ENCODE data around the gene AVPR2. TPM values are rescaled to one million over a fixed set of nuclear protein-coding genes. Genes with fewer than 3 reads are reported as not detected.

Gene AVPR2
- total RNA-seq, 1 experiment from 2014 or later = 2.7 TPM

GRCh38 chrX:153885968-153886903 is 18.2 kb upstream of the AVPR2 start, which contains the start of gene L1CAM:
Gene L1CAM, minus strand, starts transcription at chrX:153886173. Its CDS starts 10,337 bp downstream, at chrX:153875836.
- DNase-seq (ENCODE audit: low read depth) = peak; percentile 69

- DNase-seq (ENCODE audit: low read depth) = peak; percentile 95
Measured at GRCh38 chrX:153886915-153887314, 17.6 kb upstream of the AVPR2 start.

DNA sequence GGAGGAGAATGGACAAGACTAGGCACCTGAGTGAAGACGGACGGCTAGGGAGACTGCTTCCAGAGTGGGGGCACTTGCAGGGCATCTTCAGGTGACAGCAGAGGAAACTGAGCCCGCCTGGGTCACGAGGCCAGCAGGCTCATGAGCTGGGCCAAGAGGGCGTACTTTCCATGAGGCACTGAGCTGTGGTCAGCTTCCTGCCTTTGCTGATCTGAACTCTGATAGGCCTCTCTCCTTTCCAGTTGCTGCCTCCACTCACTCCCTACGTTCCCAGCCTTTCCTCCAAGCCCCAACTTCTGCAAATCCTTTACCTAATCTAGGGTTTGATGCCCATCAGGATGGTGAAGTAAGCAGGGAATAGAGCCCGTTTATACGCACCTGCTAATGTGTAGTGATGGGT is 17.1 kb upstream of the AVPR2 start:
- peak; percentile 80 for DNase-seq (ENCODE audit: low read depth)

DNA sequence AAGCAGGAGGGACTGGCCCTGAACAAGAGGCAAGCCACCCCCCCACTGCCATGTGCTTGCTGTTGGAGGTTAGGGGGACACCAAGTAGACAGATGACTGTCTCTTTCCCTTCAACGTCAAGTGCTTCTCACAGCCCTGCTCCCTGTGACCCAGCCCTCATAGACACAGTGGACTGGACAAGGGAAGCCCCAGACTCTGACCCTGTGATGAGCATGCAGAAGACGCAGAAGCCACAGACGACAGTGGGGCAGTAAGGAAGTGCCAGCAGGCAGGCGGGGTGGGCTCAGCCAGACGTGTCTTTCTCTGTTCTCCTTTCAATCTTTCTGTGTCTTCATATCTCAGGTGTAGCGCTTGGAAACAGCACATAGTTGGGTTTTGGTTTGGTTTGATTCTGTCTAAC is 16.1 kb upstream of the AVPR2 start:
- no peak for DNase-seq (ENCODE audit: low read depth)

DNA sequence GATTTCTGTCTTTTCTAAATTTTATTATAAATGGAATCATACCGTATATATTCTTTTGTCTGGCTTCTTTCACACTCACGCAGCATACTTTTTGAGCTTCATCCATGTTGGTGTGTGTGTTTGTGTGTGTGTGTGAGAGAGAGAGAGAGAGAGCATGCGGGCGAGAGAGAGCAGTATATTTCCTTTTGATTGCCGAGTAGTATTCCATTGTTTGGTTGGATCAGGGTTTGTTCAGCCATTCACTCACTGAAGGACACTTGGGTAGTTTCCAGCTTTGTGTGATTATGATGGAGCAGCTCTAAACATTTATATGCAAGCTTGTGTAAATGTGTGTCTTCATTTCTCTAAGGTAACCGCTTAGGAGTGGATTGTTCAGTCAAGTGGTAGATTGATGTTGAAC is 15.3 kb upstream of the AVPR2 start:
- no peak for DNase-seq (ENCODE audit: low read depth)

DNA sequence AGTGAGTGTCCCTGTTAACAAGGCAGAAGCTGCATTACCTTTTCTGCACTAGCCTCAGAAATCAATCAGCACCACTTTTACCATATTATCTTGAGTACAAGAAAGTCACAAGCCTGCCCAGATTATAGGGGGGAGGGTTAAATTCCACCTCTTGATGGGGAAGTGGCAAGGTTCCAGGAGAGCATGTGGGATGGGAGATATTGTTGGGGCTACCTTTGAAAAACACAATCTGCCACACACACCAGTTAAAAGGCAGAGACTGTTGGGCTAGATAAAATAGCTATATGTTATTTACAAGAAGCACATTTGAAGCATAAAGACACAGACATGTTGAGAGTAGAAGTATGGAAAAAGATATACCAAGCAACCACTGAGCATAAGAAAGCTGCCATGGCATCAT is 6.6 kb upstream of the AVPR2 start:
- no peak for DNase-seq (ENCODE audit: low read depth)

- peak; percentile 99 for DNase-seq (ENCODE audit: low read depth)
Measured at GRCh38 chrX:153900831-153901752, 3.4 kb upstream of the AVPR2 start.

DNA sequence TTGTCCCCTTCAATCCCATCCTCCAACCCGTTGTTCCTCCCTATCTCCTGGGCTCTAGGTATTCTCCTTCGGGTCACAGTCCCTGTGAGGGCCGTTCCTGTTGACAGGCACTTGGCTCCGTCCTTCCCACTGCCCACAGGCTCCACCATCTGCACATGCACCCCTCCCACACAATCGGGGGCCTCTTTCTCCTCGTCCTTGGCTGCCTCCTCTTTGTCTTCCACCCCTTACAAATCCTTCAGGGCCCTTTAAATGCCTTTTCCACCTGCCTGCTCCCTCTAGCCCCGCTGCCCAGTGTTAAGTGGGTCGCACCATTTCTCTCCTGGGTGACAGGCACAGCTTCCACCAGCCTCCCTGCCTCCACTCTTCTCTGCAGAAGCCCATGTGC is 2.7 kb upstream of the AVPR2 start:
- peak; percentile 45 for DNase-seq (ENCODE audit: low read depth)

- peak; percentile 91 for DNase-seq (ENCODE audit: low read depth)
Measured at GRCh38 chrX:153902385-153902784, 2.1 kb upstream of the AVPR2 start.

GRCh38 chrX:153903238-153903980 is 1.1 kb upstream of the AVPR2 start:
- DNase-seq (ENCODE audit: low read depth) = no peak

DNA sequence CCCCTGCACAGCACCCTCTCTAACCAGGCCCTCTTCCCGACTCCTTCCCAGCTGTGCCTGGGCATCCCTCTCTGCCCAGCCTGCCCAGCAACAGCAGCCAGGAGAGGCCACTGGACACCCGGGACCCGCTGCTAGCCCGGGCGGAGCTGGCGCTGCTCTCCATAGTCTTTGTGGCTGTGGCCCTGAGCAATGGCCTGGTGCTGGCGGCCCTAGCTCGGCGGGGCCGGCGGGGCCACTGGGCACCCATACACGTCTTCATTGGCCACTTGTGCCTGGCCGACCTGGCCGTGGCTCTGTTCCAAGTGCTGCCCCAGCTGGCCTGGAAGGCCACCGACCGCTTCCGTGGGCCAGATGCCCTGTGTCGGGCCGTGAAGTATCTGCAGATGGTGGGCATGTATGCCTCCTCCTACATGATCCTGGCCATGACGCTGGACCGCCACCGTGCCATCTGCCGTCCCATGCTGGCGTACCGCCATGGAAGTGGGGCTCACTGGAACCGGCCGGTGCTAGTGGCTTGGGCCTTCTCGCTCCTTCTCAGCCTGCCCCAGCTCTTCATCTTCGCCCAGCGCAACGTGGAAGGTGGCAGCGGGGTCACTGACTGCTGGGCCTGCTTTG is 1.1 kb downstream of the AVPR2 start:
- no peak for DNase-seq (ENCODE audit: low read depth)

- no peak for DNase-seq (ENCODE audit: low read depth)
Measured at GRCh38 chrX:153906126-153906917, 1.8 kb downstream of the AVPR2 start.

DNA sequence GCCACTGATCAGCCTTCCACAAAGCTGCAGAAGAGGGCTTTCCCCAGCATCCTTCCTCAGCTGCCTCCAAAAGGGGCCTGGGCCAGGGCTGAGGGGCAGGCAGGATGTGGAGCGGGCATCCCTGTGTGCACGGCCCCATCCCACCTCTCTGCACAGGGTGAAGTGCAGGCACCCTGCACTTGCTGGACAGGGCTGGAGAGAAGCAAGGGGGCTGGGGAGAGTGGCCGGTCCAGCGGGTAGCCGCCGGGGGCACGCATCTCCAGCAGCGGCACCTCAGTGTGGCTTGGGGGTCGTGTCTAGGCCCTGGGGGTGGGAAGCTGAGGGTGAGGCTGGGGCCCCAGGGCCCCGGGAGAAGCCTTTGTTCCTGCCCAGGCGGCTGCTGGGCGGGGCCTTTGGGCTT is 3.0 kb downstream of the AVPR2 start:
- DNase-seq (ENCODE audit: low read depth) = no peak

GRCh38 chrX:153908219-153908860 is 3.9 kb downstream of the AVPR2 start:
- no peak for DNase-seq (ENCODE audit: low read depth)

GRCh38 chrX:153909024-153909979 is 4.8 kb downstream of the AVPR2 start:
- DNase-seq (ENCODE audit: low read depth) = peak; percentile 32

GRCh38 chrX:153909980-153910360 is 5.5 kb downstream of the AVPR2 start:
- DNase-seq (ENCODE audit: low read depth) = no peak

- no peak for DNase-seq (ENCODE audit: low read depth)
Measured at GRCh38 chrX:153910446-153910845, 6.0 kb downstream of the AVPR2 start.

- no peak for DNase-seq (ENCODE audit: low read depth)
Measured at GRCh38 chrX:153911798-153912197, 7.3 kb downstream of the AVPR2 start.

DNA sequence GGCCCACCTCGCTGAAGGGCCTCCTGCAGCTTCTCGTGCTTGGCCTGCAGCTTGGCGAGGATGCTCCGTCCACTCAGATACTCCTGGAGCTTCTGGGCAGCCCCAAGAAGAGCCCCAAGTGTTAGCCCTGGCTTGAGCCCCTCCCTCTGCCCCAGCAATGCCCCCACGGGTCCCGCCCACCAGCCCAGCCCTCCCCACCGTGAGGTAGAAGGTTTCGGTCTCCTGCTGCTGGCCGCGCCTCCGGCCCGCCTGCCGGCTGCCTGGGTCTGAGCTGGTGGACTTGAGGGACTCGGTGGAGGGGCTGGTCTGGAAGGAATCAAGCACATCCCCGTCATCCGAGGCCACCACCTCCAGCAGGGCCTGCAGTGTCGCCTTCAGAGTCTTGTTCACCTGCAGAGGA is 8.7 kb downstream of the AVPR2 start:
- no peak for DNase-seq (ENCODE audit: low read depth)
